ENCODE data around the gene ITPK1. TPM values are rescaled to one million over a fixed set of nuclear protein-coding genes. Genes with fewer than 3 reads are reported as not detected.
A peak's percentile ranks its signal among the peaks of the same experiment; 100 is the strongest.

The ITPK1 gene
- polyA plus RNA-seq, 4 donors = 98.8 to 153 (median 138) TPM

GRCh38 chr14:93090826-93091555, 24.7 kb downstream of the ITPK1 start:
- FAIRE-seq (no peak), DNase-seq (no peak)
- Histone ChIP-seq H3K9me3 (ENCODE audit: control insufficient read depth in 2 of 2, insufficient read depth in 1 of 2, low read depth in 1 of 2, low read length in 1 of 2) (peaks cover 0 to 7% of the 10 kb centered on the region in 2 donors), H3K4me1 (ENCODE audit: control insufficient read depth in 3 of 3, insufficient read depth in 2 of 3, low read depth in 1 of 3, low read length in 2 of 3) (peaks cover 0 to 47% (median 0%) of the 10 kb centered on the region in 3 donors), H3K4me3 (ENCODE audit: low read depth in 1 of 3, low read length in 3 of 3) (no peak overlapping the region), H3K27me3 (ENCODE audit: control insufficient read depth in 3 of 3, insufficient read depth in 3 of 3, low read length in 3 of 3) (no peaks in the 10 kb centered on the region), H3K27ac (ENCODE audit: low read depth in 1 of 3, low read length in 2 of 3) (peak overlapping the region in 1 of 3 donors; percentile 38), H3K36me3 (ENCODE audit: control insufficient read depth in 3 of 3, insufficient read depth in 2 of 3, low read depth in 1 of 3, low read length in 3 of 3) (peaks cover 0 to 85% (median 0%) of the 10 kb centered on the region in 3 donors)
- WGBS, 3 donors = 74 to 85% (median 83%) methylated on average over 11 of the region's 11 CpGs

- Histone ChIP-seq H3K27me3 (ENCODE audit: control insufficient read depth in 3 of 3, insufficient read depth in 3 of 3, low read length in 3 of 3) (no peaks in the 10 kb centered on the region), H3K9me3 (ENCODE audit: control insufficient read depth in 2 of 2, insufficient read depth in 1 of 2, low read depth in 1 of 2, low read length in 1 of 2) (peaks cover 0 to 9% of the 10 kb centered on the region in 2 donors), H3K4me3 (ENCODE audit: low read depth in 1 of 3, low read length in 3 of 3) (no peak overlapping the region), H3K36me3 (ENCODE audit: control insufficient read depth in 3 of 3, insufficient read depth in 2 of 3, low read depth in 1 of 3, low read length in 3 of 3) (peaks cover 0 to 89% (median 0%) of the 10 kb centered on the region in 3 donors), H3K27ac (ENCODE audit: low read depth in 1 of 3, low read length in 2 of 3) (no peak overlapping the region), H3K4me1 (ENCODE audit: control insufficient read depth in 3 of 3, insufficient read depth in 2 of 3, low read depth in 1 of 3, low read length in 2 of 3) (peaks cover 0 to 44% (median 0%) of the 10 kb centered on the region in 3 donors)
- DNase-seq = no peak
- FAIRE-seq = no peak
- 72 to 80% (median 76%) methylated on average over 10 of the region's 10 CpGs for WGBS, 3 donors
Observed at GRCh38 chr14:93089521-93090269, 26.0 kb downstream of the ITPK1 start.

- DNase-seq = no peak
- Histone ChIP-seq H3K27me3 (ENCODE audit: control insufficient read depth in 3 of 3, insufficient read depth in 3 of 3, low read length in 3 of 3) (no peaks in the 10 kb centered on the region), H3K9me3 (ENCODE audit: control insufficient read depth in 2 of 2, insufficient read depth in 1 of 2, low read depth in 1 of 2, low read length in 1 of 2) (peaks cover 0 to 13% of the 10 kb centered on the region in 2 donors), H3K36me3 (ENCODE audit: control insufficient read depth in 3 of 3, insufficient read depth in 2 of 3, low read depth in 1 of 3, low read length in 3 of 3) (peaks cover 0 to 87% (median 0%) of the 10 kb centered on the region in 3 donors), H3K4me1 (ENCODE audit: control insufficient read depth in 3 of 3, insufficient read depth in 2 of 3, low read depth in 1 of 3, low read length in 2 of 3) (peaks cover 0 to 33% (median 0%) of the 10 kb centered on the region in 3 donors), H3K4me3 (ENCODE audit: low read depth in 1 of 3, low read length in 3 of 3) (no peak overlapping the region), H3K27ac (ENCODE audit: low read depth in 1 of 3, low read length in 2 of 3) (no peak overlapping the region)
- no peak for FAIRE-seq
- WGBS, 3 donors = 68 to 78% (median 77%) methylated on average over 8 of the region's 8 CpGs
Observed at GRCh38 chr14:93086441-93087055, 29.2 kb downstream of the ITPK1 start.

- DNase-seq (no peak), FAIRE-seq (no peak)
- Histone ChIP-seq H3K27ac (ENCODE audit: low read depth in 1 of 3, low read length in 2 of 3) (no peak overlapping the region), H3K36me3 (ENCODE audit: control insufficient read depth in 3 of 3, insufficient read depth in 2 of 3, low read depth in 1 of 3, low read length in 3 of 3) (peaks cover 0 to 84% (median 0%) of the 10 kb centered on the region in 3 donors), H3K4me3 (ENCODE audit: low read depth in 1 of 3, low read length in 3 of 3) (no peak overlapping the region), H3K9me3 (ENCODE audit: control insufficient read depth in 2 of 2, insufficient read depth in 1 of 2, low read depth in 1 of 2, low read length in 1 of 2) (peaks cover 0 to 13% of the 10 kb centered on the region in 2 donors), H3K4me1 (ENCODE audit: control insufficient read depth in 3 of 3, insufficient read depth in 2 of 3, low read depth in 1 of 3, low read length in 2 of 3) (peaks cover 0 to 33% (median 0%) of the 10 kb centered on the region in 3 donors), H3K27me3 (ENCODE audit: control insufficient read depth in 3 of 3, insufficient read depth in 3 of 3, low read length in 3 of 3) (no peaks in the 10 kb centered on the region)
- WGBS, 3 donors = 71 to 78% (median 73%) methylated on average over 3 of the region's 3 CpGs
Observed at GRCh38 chr14:93085911-93086310, 29.8 kb downstream of the ITPK1 start.

- Histone ChIP-seq H3K4me3 (ENCODE audit: low read depth in 1 of 3, low read length in 3 of 3) (no peak overlapping the region), H3K27me3 (ENCODE audit: control insufficient read depth in 3 of 3, insufficient read depth in 3 of 3, low read length in 3 of 3) (no peaks in the 10 kb centered on the region), H3K27ac (ENCODE audit: low read depth in 1 of 3, low read length in 2 of 3) (no peak overlapping the region), H3K4me1 (ENCODE audit: control insufficient read depth in 3 of 3, insufficient read depth in 2 of 3, low read depth in 1 of 3, low read length in 2 of 3) (peaks cover 0 to 33% (median 0%) of the 10 kb centered on the region in 3 donors), H3K36me3 (ENCODE audit: control insufficient read depth in 3 of 3, insufficient read depth in 2 of 3, low read depth in 1 of 3, low read length in 3 of 3) (peaks cover 0 to 82% (median 0%) of the 10 kb centered on the region in 3 donors), H3K9me3 (ENCODE audit: control insufficient read depth in 2 of 2, insufficient read depth in 1 of 2, low read depth in 1 of 2, low read length in 1 of 2) (peaks cover 0 to 13% of the 10 kb centered on the region in 2 donors)
- DNase-seq (no peak), FAIRE-seq (no peak)
- WGBS, 3 donors = 82 to 90% (median 89%) methylated on average over 21 of the region's 21 CpGs
Observed at GRCh38 chr14:93084866-93085857, 30.6 kb downstream of the ITPK1 start.

- H3K4me1 ChIP-seq (ENCODE audit: control insufficient read depth in 3 of 3, insufficient read depth in 2 of 3, low read depth in 1 of 3, low read length in 2 of 3) = peaks cover 0 to 27% (median 0%) of the 10 kb centered on the region in 3 donors
- FAIRE-seq = no peak
- no peak overlapping the region for H3K27ac ChIP-seq (ENCODE audit: low read depth in 1 of 3, low read length in 2 of 3)
- H3K27me3 ChIP-seq (ENCODE audit: control insufficient read depth in 3 of 3, insufficient read depth in 3 of 3, low read length in 3 of 3) = no peaks in the 10 kb centered on the region
- peaks cover 0 to 13% of the 10 kb centered on the region in 2 donors for H3K9me3 ChIP-seq (ENCODE audit: control insufficient read depth in 2 of 2, insufficient read depth in 1 of 2, low read depth in 1 of 2, low read length in 1 of 2)
- H3K4me3 ChIP-seq (ENCODE audit: low read depth in 1 of 3, low read length in 3 of 3) = no peak overlapping the region
- 98 to 100% (median 99%) methylated on average over 4 of the region's 4 CpGs for WGBS, 3 donors
- H3K36me3 ChIP-seq (ENCODE audit: control insufficient read depth in 3 of 3, insufficient read depth in 2 of 3, low read depth in 1 of 3, low read length in 3 of 3) = peaks cover 0 to 81% (median 0%) of the 10 kb centered on the region in 3 donors
- DNase-seq = no peak
Observed at GRCh38 chr14:93084402-93084801, 31.3 kb downstream of the ITPK1 start.

- DNase-seq (no peak), FAIRE-seq (no peak)
- Histone ChIP-seq H3K27ac (ENCODE audit: low read depth in 1 of 3, low read length in 2 of 3) (no peak overlapping the region), H3K4me3 (ENCODE audit: low read depth in 1 of 3, low read length in 3 of 3) (no peak overlapping the region), H3K27me3 (ENCODE audit: control insufficient read depth in 3 of 3, insufficient read depth in 3 of 3, low read length in 3 of 3) (no peaks in the 10 kb centered on the region), H3K36me3 (ENCODE audit: control insufficient read depth in 3 of 3, insufficient read depth in 2 of 3, low read depth in 1 of 3, low read length in 3 of 3) (peaks cover 0 to 80% (median 0%) of the 10 kb centered on the region in 3 donors), H3K4me1 (ENCODE audit: control insufficient read depth in 3 of 3, insufficient read depth in 2 of 3, low read depth in 1 of 3, low read length in 2 of 3) (peaks cover 0 to 22% (median 0%) of the 10 kb centered on the region in 3 donors), H3K9me3 (ENCODE audit: control insufficient read depth in 2 of 2, insufficient read depth in 1 of 2, low read depth in 1 of 2, low read length in 1 of 2) (peaks cover 0 to 13% of the 10 kb centered on the region in 2 donors)
- WGBS, 3 donors = 92 to 97% (median 96%) methylated on average over 9 of the region's 9 CpGs
Observed at GRCh38 chr14:93083917-93084316, 31.8 kb downstream of the ITPK1 start.

Data from small intestine (tissue), 7 donors.